HEK293 (cell line): ENCODE results near the gene LRRC27.
A peak's percentile ranks its signal among the peaks of the same experiment; 100 is the strongest.

Experiments used
- CTCF ChIA-PET: fragments of 350-600 bp; formaldehyde crosslinking; extraction: SDS; loops from one replicate; lab custom pipeline; 2021; ENCODE audit warnings: antibody characterized with exemption; lab: Yijun Ruan, JAX
- POLR2A ChIA-PET: fragments of 300-600 bp; formaldehyde crosslinking; extraction: SDS; loops from one replicate; lab custom pipeline; 2020; ENCODE audit warnings: antibody characterized with exemption, inconsistent platforms; lab: Yijun Ruan, JAX
- H3K27ac ChIP-seq: fragments of 200-500 bp; sonication (Bioruptor generic); 2 replicates; pipeline ENCODE4 v1.5.1; 2014; ENCODE audit warnings: low read depth, low read length, control low read depth, inconsistent platforms; ENCODE audit errors: extremely low read depth
- H3K36me3 ChIP-seq, 2 experiments: fragments of 200-500 bp in 1 of 2; sonication (Bioruptor generic) in 1 of 2; 1 replicate in 1 of 2; 2 replicates in 1 of 2; pipeline ENCODE4 v1.5.1; 2014 to 2017; ENCODE audit warnings: inconsistent platforms in 2 of 2, low read length in 2 of 2; ENCODE audit not compliant: control insufficient read depth in 2 of 2, insufficient read depth in 1 of 2
- H3K4me1 ChIP-seq: fragments of 200-500 bp; sonication (Bioruptor generic); 2 replicates; pipeline ENCODE4 v1.5.1; 2014; ENCODE audit warnings: mild to moderate bottlenecking, low read length, inconsistent platforms; ENCODE audit not compliant: control insufficient read depth, insufficient read depth
- H3K4me3 ChIP-seq: 2 replicates; pipeline ENCODE4 v1.5.1; 2011; ENCODE audit warnings: low read depth, mild to moderate bottlenecking, control low read depth, low read length, moderate library complexity
- H3K9me3 ChIP-seq: fragments of 200-500 bp; sonication (Bioruptor generic); 2 replicates; pipeline ENCODE4 v1.5.1; 2014; ENCODE audit warnings: low read depth, low read length, inconsistent platforms; ENCODE audit not compliant: control insufficient read depth, insufficient read depth
- CTCF ChIP-seq: fragments of 450-650 bp; formaldehyde crosslinking; IDR thresholded peaks from 2 replicates; pipeline ENCODE4 v1.5.1; 2016; ENCODE audit warnings: missing biosample characterization, missing genetic modification characterization
- KLF1 ChIP-seq: fragments of 450-650 bp; formaldehyde crosslinking; IDR thresholded peaks from 2 replicates; pipeline ENCODE4 v1.5.1; 2016; ENCODE audit warnings: missing biosample characterization, missing genetic modification characterization
- MYNN ChIP-seq: fragments of 450-650 bp; formaldehyde crosslinking; IDR thresholded peaks from 2 replicates; pipeline ENCODE4 v1.5.1; 2016; ENCODE audit warnings: missing biosample characterization, missing genetic modification characterization, borderline replicate concordance
- PRDM4 ChIP-seq: fragments of 450-650 bp; formaldehyde crosslinking; IDR thresholded peaks from 2 replicates; pipeline ENCODE4 v1.5.1; 2017; ENCODE audit warnings: missing biosample characterization, missing genetic modification characterization
- WT1 ChIP-seq: fragments of 450-650 bp; formaldehyde crosslinking; IDR thresholded peaks from 2 replicates; pipeline ENCODE4 v1.5.1; 2016; ENCODE audit warnings: missing biosample characterization, missing genetic modification characterization
- ZBTB11 ChIP-seq: fragments of 450-650 bp; formaldehyde crosslinking; conservative IDR thresholded peaks from 2 replicates; pipeline ENCODE4 v1.5.1; 2016; ENCODE audit warnings: low read depth, missing biosample characterization, missing genetic modification characterization
- ZIC2 ChIP-seq: fragments of 450-650 bp; formaldehyde crosslinking; IDR thresholded peaks from 2 replicates; pipeline ENCODE4 v1.5.1; 2016; ENCODE audit warnings: missing biosample characterization, missing genetic modification characterization
- ZNF280C ChIP-seq: fragments of 450-650 bp; formaldehyde crosslinking; IDR thresholded peaks from 2 replicates; pipeline ENCODE4 v1.5.1; 2016; ENCODE audit warnings: missing biosample characterization, missing genetic modification characterization
- ZNF335 ChIP-seq: fragments of 450-650 bp; formaldehyde crosslinking; conservative IDR thresholded peaks from 2 replicates; pipeline ENCODE4 v1.5.1; 2016; ENCODE audit warnings: missing biosample characterization, missing genetic modification characterization
- ZNF398 ChIP-seq: fragments of 450-650 bp; formaldehyde crosslinking; IDR thresholded peaks from 2 replicates; pipeline ENCODE4 v1.5.1; 2017; ENCODE audit warnings: missing biosample characterization, missing genetic modification characterization
- ZNF629 ChIP-seq: fragments of 450-650 bp; formaldehyde crosslinking; IDR thresholded peaks from 2 replicates; pipeline ENCODE4 v1.5.1; 2017; ENCODE audit warnings: missing biosample characterization, missing genetic modification characterization
- ZNF785 ChIP-seq: fragments of 450-650 bp; formaldehyde crosslinking; IDR thresholded peaks from 2 replicates; pipeline ENCODE4 v1.5.1; 2016; ENCODE audit warnings: missing biosample characterization, missing genetic modification characterization

The LRRC27 gene

GRCh38 chr10:132357286-132358058 is 25.5 kb downstream of the LRRC27 start:
- Histone ChIP-seq H3K9me3 (no peaks in the 10 kb centered on the region), H3K4me1 (no peaks in the 10 kb centered on the region), H3K36me3 (no peaks in the 10 kb centered on the region), H3K4me3 (no peak overlapping the region), H3K27ac (no peak overlapping the region)
- CTCF ChIA-PET: no interaction called here
- no peak for TF ChIP-seq ZNF280C (tag by site-specific recombination)
- POLR2A ChIA-PET: no interaction called here

GRCh38 chr10:132359305-132360040 is 27.5 kb downstream of the LRRC27 start:
- H3K9me3 ChIP-seq: no peaks in the 10 kb centered on the region
- no peaks in the 10 kb centered on the region for H3K4me1 ChIP-seq
- H3K36me3 ChIP-seq: peaks cover 0 to 4% of the 10 kb centered on the region in 2 experiments; a peak in 1 of 3 replicates
- no peak overlapping the region for H3K27ac ChIP-seq
- CTCF ChIA-PET: interaction anchor here (1.0 to 2.1 kb wide), 8 partner anchors 10 to 84 kb away, joined by 3 to 15 read pairs (median 6); no protein-coding TSS in a partner anchor
- POLR2A ChIA-PET: no interaction called here
- no peak for TF ChIP-seq ZBTB11 (tag by site-specific recombination)
- no peak for TF ChIP-seq ZNF785 (tag by site-specific recombination)
- H3K4me3 ChIP-seq: no peak overlapping the region

GRCh38 chr10:132360766-132361447 is 28.9 kb downstream of the LRRC27 start:
- POLR2A ChIA-PET: no interaction called here
- TF ChIP-seq ZNF335 (tag by site-specific recombination) (no peak), ZNF629 (tag by site-specific recombination) (no peak), ZIC2 (tag by site-specific recombination) (peak; percentile 28; the same call in 1 of the 2 replicates), PRDM4 (tag by site-specific recombination) (no peak), MYNN (tag by site-specific recombination) (no peak), WT1 (no peak), ZNF398 (tag by site-specific recombination) (no peak), CTCF (tag by site-specific recombination) (peak; percentile 71), KLF1 (tag by site-specific recombination) (no peak)

More at GRCh38 chr10:132360766-132361447, 28.9 kb downstream of the LRRC27 start:
- H3K4me1 ChIP-seq: no peaks in the 10 kb centered on the region
- CTCF ChIA-PET: interaction anchor here (0.6 to 2.1 kb wide), 15 partner anchors 8 to 310 kb away, joined by 3 to 15 read pairs (median 4); partner anchors contain the start of gene PWWP2B
- no peak overlapping the region for H3K4me3 ChIP-seq
- H3K27ac ChIP-seq: no peak overlapping the region
- H3K9me3 ChIP-seq: no peaks in the 10 kb centered on the region
- peaks cover 0 to 4% of the 10 kb centered on the region in 2 experiments; a peak in 1 of 3 replicates for H3K36me3 ChIP-seq
